HCT116 (cell line): ENCODE data around the gene ISM1. TPM values are rescaled to one million over a fixed set of nuclear protein-coding genes. Genes with fewer than 3 reads are reported as not detected.

Experiments
- ATAC-seq: fragments of 200-7000 bp; cut with Tn5 transposase; 2 replicates; pipeline ENCODE4 v1.9.1; 2020; ENCODE audit warnings: mild to moderate bottlenecking, moderate library complexity
- BruUV-seq: library from RNA; stranded (reverse); fragments of 400-500 nt; replicated peaks from 2 replicates; lab custom pipeline; 2021; lab: Mats Ljungman, UMichigan
- CTCF ChIA-PET: fragments of 300-600 bp; sonication (Branson Sonifier 250); formaldehyde crosslinking; loops from one replicate; lab custom pipeline; 2021; ENCODE audit warnings: antibody characterized with exemption; lab: Charles Lee
- POLR2A ChIA-PET: fragments of 300-600, 350-600 bp; sonication (Branson Sonifier 250); formaldehyde crosslinking; loops from one replicate; lab custom pipeline; 2021; ENCODE audit warnings: antibody characterized with exemption; lab: Charles Lee
- RAD21 ChIA-PET, 2 experiments: fragments of 300-600 bp; sonication (Branson Sonifier 250); formaldehyde crosslinking; loops; one replicate each; lab custom pipeline; 2023; ENCODE audit warnings: low total read pairs in 2 of 2; ENCODE audit not compliant: uncharacterized antibody in 2 of 2, unreplicated experiment in 2 of 2, low non-redundant PET in 1 of 2; lab: Charles Lee
- DNase-seq: peaks from one replicate; pipeline ENCODE4 v3.0.0-alpha.2; 2010; ENCODE audit warnings: low read depth, low spot score
- H2AFZ ChIP-seq: fragments of 200-600 bp; shearing (Covaris generic), sonication (generic); 2 replicates; pipeline ENCODE4 v1.6.1; 2017; ENCODE audit warnings: low read depth, mixed run types, mixed read lengths, antibody characterized with exemption, low read length; ENCODE audit not compliant: poor library complexity, severe bottlenecking
- H3K27ac ChIP-seq: 2 replicates; pipeline ENCODE4 v1.5.1; 2012; ENCODE audit warnings: low read depth, low read length
- H3K27me3 ChIP-seq: fragments of 200-600 bp; sonication (generic); 2 replicates; pipeline ENCODE4 v1.6.1; 2016; ENCODE audit warnings: mixed run types, low read length, mixed read lengths; ENCODE audit not compliant: insufficient read depth
- H3K36me3 ChIP-seq, 2 experiments: fragments of 200-500 bp in 1 of 2; fragments of 200-600 bp in 1 of 2; sonication (Bioruptor generic) in 1 of 2; sonication (generic) in 1 of 2; 2 replicates each; pipeline versions ENCODE4 v1.5.1 to v1.6.1; 2014 to 2016; ENCODE audit warnings: low read length in 2 of 2, inconsistent platforms in 1 of 2, mixed read lengths in 1 of 2, mixed run types in 1 of 2; ENCODE audit not compliant: insufficient read depth in 2 of 2, control insufficient read depth in 1 of 2
- H3K4me1 ChIP-seq, 2 experiments: fragments of 200-600 bp in 1 of 2; sonication (generic) in 1 of 2; 2 replicates each; pipeline versions ENCODE4 v1.5.1 to v1.6.1; 2012 to 2017; ENCODE audit warnings: low read length in 2 of 2, inconsistent platforms in 1 of 2, mild to moderate bottlenecking in 1 of 2, mixed read lengths in 1 of 2, mixed run types in 1 of 2, moderate library complexity in 1 of 2; ENCODE audit not compliant: insufficient read depth in 2 of 2, control insufficient read depth in 1 of 2
- H3K4me2 ChIP-seq: fragments of 200-600 bp; sonication (generic); 2 replicates; pipeline ENCODE4 v1.6.1; 2017; ENCODE audit warnings: mixed run types, low read length, mixed read lengths
- H3K4me3 ChIP-seq, 2 experiments: fragments of 200-600 bp in 1 of 2; sonication (generic) in 1 of 2; replicated peaks in 1 of 2; 2 replicates each; pipeline ENCODE4 v1.5.1; 2011 to 2016; ENCODE audit warnings: low read length in 2 of 2, control low read depth in 1 of 2, low read depth in 1 of 2, mild to moderate bottlenecking in 1 of 2, mixed read lengths in 1 of 2, mixed run types in 1 of 2
- H3K79me2 ChIP-seq: fragments of 200-600 bp; sonication (generic); 2 replicates; pipeline ENCODE4 v1.6.1; 2017; ENCODE audit warnings: mild to moderate bottlenecking, mixed run types, low read length, moderate library complexity, mixed read lengths; ENCODE audit not compliant: insufficient read depth
- H3K9ac ChIP-seq: fragments of 200-600 bp; sonication (generic); 2 replicates; pipeline ENCODE4 v1.6.1; 2016; ENCODE audit warnings: low read length, mixed read lengths
- H3K9me2 ChIP-seq: fragments of 200-600 bp; sonication (generic), shearing (Covaris generic); 2 replicates; pipeline ENCODE4 v1.6.1; 2017; ENCODE audit warnings: mixed run types, mild to moderate bottlenecking, moderate library complexity; ENCODE audit not compliant: insufficient read depth
- H3K9me3 ChIP-seq, 2 experiments: fragments of 200-500 bp in 1 of 2; fragments of 200-600 bp in 1 of 2; sonication (Bioruptor generic) in 1 of 2; sonication (generic) in 1 of 2; 2 replicates each; pipeline ENCODE4 v1.6.1; 2014 to 2017; ENCODE audit warnings: low read length in 2 of 2, mixed read lengths in 2 of 2, inconsistent platforms in 1 of 2, low read depth in 1 of 2, mild to moderate bottlenecking in 1 of 2, mixed run types in 1 of 2, moderate library complexity in 1 of 2; ENCODE audit not compliant: control insufficient read depth in 1 of 2, insufficient read depth in 1 of 2
- H4K20me1 ChIP-seq: fragments of 200-600 bp; sonication (generic), shearing (Covaris generic); 2 replicates; pipeline ENCODE4 v1.6.1; 2017; ENCODE audit warnings: mixed run types, mild to moderate bottlenecking, moderate library complexity; ENCODE audit not compliant: insufficient read depth
- ATF3 ChIP-seq: IDR thresholded peaks from 2 replicates; pipeline ENCODE4 v1.6.1; 2012
- CEBPB ChIP-seq: IDR thresholded peaks from 2 replicates; pipeline ENCODE4 v1.6.1; 2012; ENCODE audit warnings: low read depth
- ELF1 ChIP-seq: IDR thresholded peaks from 2 replicates; pipeline ENCODE4 v1.6.1; 2012; ENCODE audit warnings: low read depth, borderline replicate concordance
- EZH2phosphoT487 ChIP-seq: fragments of 200-600 bp; IDR thresholded peaks from 2 replicates; pipeline ENCODE4 v1.6.1; 2018; ENCODE audit warnings: antibody characterized with exemption, borderline replicate concordance
- POLR2AphosphoS5 ChIP-seq: IDR thresholded peaks from 2 replicates; pipeline ENCODE4 v1.6.1; 2011; ENCODE audit warnings: mild to moderate bottlenecking, low read depth, low read length, moderate library complexity
- RAD21 ChIP-seq: IDR thresholded peaks from 2 replicates; pipeline ENCODE4 v1.6.1; 2012; ENCODE audit warnings: low read depth, mild to moderate bottlenecking
- REST ChIP-seq: IDR thresholded peaks from 2 replicates; pipeline ENCODE4 v1.6.1; 2012; ENCODE audit warnings: low read depth
- SP1 ChIP-seq: IDR thresholded peaks from 2 replicates; pipeline ENCODE4 v1.6.1; 2012; ENCODE audit warnings: low read depth
- SRF ChIP-seq: IDR thresholded peaks from 2 replicates; pipeline ENCODE4 v1.6.1; 2012; ENCODE audit warnings: low read depth
- ZBTB33 ChIP-seq: IDR thresholded peaks from 2 replicates; pipeline ENCODE4 v1.6.1; 2011; ENCODE audit warnings: mild to moderate bottlenecking, low read length, moderate library complexity; ENCODE audit not compliant: insufficient replicate concordance; ENCODE audit errors: extremely low read depth
- ZFX ChIP-seq: fragments of 450-650 bp; IDR thresholded peaks from 2 replicates; pipeline ENCODE4 v1.6.1; 2017
- intact Hi-C: fragments of 100-400 bp; cut with micrococcal nuclease; formaldehyde crosslinking; loops from 2 replicates; pipeline ENCODE4 v1.10.0; 2022
- total RNA-seq: library from RNA; stranded (reverse); gene quantifications from one replicate; pipeline ENCODE4 v1.2.1, GENCODE V29; 2021; ENCODE audit not compliant: unreplicated experiment

The ISM1 gene
- total RNA-seq, 1 experiment from 2014 or later: 0.37 TPM

GRCh38 chr20:13284830-13285229 lies 63.8 kb downstream of the ISM1 start:
- no peaks in the 10 kb centered on the region; a peak in 1 of 4 replicates for H3K36me3 ChIP-seq
- no peak for ATAC-seq
- no peaks in the 10 kb centered on the region for H3K9me2 ChIP-seq
- H3K27ac ChIP-seq: no peak overlapping the region
- BruUV-seq: no TSS peak
- no peak overlapping the region for H3K9ac ChIP-seq
- TF ChIP-seq CEBPB (no peak), EZH2phosphoT487 (no peak), ZFX (no peak), RAD21 (no peak), POLR2AphosphoS5 (no peak), ZBTB33 (no peak), SP1 (no peak), ATF3 (no peak), SRF (no peak), REST (no peak), ELF1 (no peak)
- TF ChIP-seq, all 23 proteins: peak for 0
- intact Hi-C loops: no loop called here
- Histone ChIP-seq H3K79me2 (no peaks in the 10 kb centered on the region), H3K4me1 (no peaks in the 10 kb centered on the region), H3K9me3 (no peaks in the 10 kb centered on the region), H2AFZ (no peak overlapping the region), H3K27me3 (no peaks in the 10 kb centered on the region), H3K4me2 (no peak overlapping the region), H4K20me1 (no peaks in the 10 kb centered on the region), H3K4me3 (no peak overlapping the region)
- ChIA-PET POLR2A (no interaction called here), RAD21 (no interaction called here), CTCF (interaction anchor here (1.2 kb wide), 1 partner anchor 18 kb away, joined by 3 read pairs; no protein-coding TSS in a partner anchor)
- DNase-seq: no peak
